HG03342 (cell line): ENCODE measurements around the gene LHX1.

Source experiments
- ATAC-seq: cut with Tn5 transposase; IDR thresholded peaks from one replicate; pipeline ENCODE4 v1.9.1; 2021; ENCODE audit warnings: mild to moderate bottlenecking, moderate library complexity; ENCODE audit not compliant: unreplicated experiment

LHX1 gene

DNA sequence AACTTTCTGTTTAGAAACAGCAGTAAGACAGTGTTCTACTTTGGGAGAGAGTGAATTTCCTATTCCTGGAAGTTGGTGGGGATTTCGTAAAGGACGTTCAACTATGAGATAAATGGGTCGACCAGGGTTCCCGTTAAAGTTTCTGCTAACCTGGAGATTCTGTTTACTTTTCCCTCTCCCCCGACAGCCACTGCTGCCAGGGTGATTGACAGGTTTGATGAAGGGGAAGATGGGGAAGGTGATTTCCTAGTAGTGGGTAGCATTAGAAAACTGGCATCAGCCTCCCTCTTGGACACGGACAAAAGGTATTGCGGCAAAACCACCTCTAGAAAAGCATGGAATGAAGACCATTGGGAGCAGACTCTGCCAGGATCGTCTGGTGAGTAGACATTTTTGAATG lies 12.8 kb downstream of the LHX1 start:
- no peak for ATAC-seq

DNA sequence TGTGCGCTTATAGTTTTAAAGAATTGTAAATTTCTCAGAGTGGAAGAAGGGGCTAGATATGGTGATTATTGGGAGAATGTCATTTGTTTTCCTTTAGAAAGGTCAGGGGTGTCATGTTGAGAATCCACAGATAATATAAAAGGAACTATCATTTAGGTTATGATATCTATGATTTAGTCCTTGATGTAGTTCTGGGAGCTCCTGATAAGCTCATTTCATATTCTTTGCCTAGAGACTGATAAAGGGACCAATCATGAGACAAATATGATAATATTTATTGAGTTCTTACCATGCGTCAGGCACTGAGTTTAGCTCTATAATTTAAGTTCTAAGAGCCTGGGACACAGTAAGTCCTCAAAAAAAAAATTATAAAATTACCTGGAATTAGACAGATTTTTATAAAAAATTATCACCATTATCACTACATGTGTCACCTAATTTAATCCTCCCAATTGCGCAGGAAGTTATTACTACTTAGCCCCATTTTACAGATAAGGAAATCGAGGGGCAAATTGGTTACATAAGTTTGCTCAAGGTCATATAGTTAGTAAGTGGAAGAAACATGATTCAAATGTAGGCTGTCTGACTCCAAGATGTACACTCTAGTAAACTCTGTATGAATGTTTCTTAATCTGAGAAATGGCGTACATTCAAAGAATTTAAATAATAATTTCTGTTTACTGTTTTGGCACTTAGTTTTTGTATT lies 14.0 kb downstream of the LHX1 start:
- ATAC-seq: no peak

DNA sequence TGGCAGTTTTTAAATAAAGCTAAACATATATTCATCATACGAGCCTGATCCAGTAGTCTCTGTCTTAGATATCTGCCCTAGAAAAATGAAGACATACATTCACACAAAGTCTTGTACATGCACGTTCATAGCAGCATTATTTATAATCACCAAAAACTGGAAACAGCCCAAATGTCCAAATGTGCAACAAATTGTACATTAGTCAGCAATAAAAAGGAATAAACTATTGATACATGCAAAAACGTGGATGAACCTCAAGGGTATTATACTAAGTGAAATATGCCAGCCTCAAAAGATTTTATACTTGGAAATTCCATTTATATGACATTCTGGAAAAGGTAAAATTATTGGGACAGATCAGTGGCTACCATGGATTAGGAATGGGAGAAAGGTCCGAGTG lies 34.2 kb downstream of the LHX1 start:
- ATAC-seq: no peak

DNA sequence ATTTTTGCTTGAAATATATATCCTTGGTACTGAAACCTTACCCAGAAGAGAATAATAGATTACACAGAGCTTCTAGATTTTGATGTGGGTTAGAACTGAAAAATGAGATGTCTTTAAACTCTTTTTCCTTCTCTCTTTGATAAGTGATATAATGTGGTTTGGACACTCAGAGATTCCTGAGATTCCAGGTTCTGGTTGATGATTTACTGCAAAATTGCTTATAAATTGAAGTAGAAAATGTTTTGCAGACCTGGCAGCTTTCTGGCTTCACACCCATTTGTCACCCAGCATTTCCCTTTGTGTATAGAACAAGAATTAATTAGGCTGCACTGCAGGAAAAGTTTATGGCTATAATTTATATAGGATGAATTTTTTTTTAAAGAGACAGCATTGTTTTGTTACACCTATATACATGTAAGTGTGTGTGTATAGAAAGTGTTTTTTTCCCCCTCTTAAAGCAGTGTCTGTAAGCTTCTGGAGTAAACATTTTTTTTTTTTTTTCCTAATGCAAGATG lies 35.0 kb downstream of the LHX1 start:
- ATAC-seq: no peak

DNA sequence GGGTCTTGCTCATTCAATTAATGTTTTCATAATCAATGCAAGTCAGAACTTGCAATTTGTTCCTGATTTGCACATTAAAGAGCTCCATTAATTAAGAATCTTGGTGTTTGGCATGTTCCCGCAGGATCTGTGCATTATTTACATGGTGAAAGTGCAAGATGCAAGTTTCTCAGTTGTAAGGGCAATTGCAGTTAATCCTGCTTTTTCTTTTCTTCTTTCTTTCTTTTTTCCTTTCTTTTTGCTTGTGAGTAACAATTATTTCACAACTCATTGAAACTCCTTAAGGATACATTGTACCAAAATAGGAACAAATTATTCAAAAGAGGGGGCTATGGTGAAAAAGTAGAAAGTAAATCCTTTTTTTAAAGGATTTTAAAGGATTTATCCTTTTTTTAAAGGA lies 35.6 kb downstream of the LHX1 start:
- ATAC-seq: no peak

DNA sequence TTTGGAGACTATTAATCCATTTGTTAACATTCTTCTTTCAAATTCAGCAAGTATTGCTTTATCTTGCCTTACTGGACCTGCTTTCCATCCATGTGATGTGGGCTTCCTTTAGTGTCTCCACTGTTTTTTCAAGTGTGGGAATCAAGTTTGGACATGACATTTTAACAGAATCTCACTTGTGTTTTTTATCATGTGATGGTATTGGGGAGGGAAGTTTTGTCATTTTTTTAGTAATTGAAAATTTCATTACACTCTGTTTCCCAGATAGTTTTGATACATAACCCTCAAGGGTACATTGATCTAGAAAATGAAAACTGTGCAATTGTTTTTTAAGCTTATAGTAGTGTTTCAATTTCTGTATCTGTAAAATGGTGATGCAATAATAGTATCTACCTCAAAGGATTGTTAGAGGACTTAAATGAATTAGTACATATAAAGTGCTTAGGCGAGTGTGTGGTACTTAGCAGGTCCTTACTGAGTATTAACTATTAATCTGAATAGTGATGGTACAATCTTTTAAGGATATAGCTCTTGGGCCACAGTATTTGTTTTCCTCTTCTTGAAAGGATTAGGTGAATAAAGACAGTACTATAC lies 38.7 kb downstream of the LHX1 start:
- no peak for ATAC-seq

DNA sequence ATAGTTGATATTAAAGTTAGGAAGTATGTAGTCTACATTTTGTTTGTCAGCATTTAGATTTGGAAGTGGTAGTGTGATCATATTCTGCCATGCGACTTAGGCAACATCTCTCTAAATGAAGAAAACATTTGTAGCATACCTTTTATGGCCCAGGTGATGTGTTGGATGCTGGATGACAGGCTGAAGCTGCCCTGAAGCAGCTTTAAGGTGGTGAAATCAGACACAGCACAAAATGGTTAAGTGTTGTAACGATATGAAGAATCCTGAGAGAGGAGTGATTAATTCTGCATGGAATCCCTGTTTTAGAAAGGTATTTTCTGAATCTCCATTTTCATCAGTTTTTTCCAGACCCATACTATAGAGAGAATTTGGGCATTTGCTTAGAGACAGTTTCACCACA lies 39.8 kb downstream of the LHX1 start:
- no peak for ATAC-seq

DNA sequence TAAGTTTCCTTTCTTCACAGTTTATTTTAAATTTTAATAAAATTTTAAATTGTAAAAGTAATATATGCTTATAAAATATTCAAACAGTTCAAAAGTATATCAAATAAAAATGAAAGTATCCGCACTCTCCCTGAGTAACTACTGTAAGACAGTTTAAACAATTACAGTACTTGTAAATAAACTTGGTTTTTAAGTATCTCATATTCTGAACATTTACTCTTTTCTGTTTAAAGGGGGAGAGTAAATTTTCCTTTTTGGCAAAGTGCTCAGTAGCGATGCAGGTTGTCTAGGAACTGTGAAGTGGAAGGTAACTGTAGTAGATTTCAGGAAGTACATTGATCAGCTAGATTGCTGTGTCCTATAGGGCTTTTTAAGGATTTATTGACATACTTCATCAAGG lies 40.3 kb downstream of the LHX1 start:
- no peak for ATAC-seq

DNA sequence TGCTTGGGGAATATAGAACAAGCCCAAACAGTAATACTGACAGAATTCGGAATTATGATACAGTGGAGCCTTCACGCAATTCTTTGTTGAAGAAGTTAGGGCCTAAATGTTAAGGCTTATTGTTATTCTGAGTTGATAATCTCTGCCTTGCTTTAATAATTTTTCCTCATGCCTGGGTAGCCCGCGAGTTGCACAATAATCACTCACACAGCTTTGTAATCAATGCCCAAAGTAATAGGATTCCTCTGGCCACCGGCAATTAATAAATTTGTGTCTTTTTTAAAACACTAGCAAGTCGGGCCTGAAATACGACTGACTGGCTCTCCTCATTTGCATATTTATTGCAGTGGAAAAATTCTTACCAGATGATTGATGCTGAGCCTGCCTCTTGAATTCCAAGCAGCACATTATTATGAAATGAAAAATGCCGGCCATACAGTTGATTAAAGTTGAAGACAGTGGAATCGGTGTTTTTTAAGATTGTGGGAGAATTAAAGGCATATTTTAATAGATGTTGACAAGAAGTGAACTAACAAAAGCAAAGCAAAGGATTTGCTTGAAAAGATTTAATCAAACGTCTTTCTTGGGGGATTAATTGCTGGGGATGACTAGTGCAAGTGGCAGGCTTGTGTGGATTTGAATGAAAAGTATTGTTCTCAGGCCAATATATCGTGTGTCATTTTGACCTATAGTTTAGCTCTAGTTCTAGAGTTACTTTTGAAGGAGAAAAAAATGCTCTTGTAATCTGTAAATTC lies 41.7 kb downstream of the LHX1 start:
- no peak for ATAC-seq

DNA sequence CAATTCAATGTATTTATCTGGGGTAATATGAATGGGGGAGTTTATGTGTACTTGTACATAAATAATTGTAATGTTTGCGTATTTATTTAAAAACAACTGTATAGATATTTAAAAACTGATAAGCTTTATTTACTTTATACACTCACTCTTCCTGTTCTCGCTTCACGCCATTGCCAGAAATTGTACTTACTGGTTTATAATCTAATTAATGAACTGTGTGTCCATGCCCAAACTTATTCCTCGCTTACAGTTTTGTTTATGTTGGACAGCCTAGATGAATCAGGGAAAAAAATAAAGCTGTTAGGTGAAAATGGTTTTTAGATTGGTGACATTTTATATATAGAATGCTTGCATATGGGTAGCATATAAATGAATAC lies 42.3 kb downstream of the LHX1 start:
- ATAC-seq: no peak

DNA sequence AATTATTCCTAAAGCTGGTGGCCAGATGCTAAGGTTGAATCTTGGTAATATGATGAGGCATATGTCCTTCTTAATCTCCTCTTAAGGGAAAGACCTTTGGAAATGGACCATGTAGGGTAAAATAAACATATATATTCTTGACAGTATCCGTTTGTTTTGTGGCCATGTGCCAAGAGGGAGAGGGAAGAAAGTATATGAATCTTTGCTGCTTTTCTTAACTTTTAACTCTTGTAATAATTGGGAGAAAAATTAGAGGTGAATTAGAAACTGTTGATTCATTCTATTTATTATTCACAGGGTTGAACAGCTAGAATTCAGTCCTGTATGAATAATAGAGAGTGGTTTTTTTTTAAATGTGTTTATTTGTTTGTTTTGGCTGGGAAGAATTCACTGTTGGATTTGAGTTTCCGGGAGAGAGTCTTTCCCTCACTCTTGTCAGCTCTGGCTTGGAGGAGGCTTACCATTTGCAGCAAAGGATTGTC lies 43.0 kb downstream of the LHX1 start:
- no peak for ATAC-seq

DNA sequence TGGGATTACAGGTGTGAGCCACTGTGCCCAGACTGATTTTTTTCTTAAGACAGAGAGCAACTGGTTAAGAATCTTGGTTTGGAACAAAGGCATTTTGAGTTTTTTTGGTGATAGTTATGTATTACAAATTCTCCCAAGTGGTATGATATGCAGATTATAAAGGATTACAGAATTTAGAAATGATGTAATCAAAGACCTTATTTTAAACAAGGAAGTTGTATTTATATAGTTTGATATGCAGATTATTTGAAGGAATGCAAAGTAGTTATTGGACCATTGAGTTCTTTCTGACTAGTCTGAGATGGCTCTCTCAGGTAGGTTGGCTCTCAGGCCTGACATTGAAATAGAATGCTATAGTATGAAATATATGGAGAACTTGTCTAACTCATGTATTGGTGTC lies 46.3 kb downstream of the LHX1 start:
- no peak for ATAC-seq

DNA sequence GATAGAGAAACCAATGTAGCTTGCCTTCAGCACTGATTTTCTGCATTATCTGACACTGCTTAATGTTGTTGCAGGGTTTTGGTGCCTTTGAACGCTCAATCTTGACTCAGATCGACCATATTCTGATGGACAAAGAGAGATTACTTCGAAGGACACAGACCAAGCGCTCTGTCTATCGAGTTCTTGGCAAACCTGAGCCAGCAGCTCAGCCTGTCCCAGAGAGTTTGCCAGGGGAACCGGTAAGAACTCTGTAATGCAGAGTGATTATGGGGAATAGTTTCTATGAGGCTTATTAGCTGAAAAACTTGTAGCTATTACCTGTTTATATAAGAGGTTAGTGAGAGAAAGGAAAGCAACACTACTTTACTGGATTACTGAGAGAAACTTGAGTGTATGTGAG lies 51.9 kb downstream of the LHX1 start:
- no peak for ATAC-seq

DNA sequence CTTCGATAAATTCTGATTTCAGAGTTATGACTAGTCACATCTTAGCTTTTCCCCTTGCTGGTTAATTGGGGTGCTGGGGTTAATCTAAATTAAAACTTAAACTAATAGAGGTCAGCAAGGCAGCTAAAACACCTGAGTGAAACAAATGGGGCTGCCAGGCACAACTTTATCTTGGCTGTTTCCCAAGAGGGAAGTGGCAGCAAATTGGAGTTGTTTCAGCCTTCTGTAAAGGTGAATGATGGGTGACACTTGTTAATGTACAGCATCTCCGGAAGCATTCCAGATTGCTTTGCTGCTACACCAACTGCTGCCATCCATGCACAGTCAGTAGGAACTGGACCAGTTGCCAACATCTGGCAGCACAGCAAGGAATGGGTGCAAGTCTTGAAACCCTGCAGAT lies 55.4 kb downstream of the LHX1 start:
- ATAC-seq: no peak

DNA sequence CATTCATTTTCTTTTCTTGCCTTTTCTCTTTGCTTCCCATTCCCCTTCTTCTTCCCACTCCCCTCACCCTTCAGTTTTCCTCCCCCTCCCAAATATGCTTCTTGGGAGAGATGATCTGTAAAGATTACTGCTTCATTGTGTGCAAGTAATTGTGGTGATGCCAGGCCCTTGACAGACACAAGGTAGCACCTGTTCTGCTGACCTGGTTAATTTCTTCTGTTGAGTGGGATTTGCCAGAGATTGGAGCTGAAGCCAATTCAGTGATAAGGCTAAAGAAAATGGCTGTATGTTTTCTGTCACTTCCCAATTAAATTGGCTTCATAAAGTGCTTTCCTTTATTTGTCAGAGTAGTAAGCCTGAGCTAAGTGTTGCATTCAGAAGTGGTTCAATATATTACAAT lies 56.0 kb downstream of the LHX1 start:
- no peak for ATAC-seq
